HL-60 (cell line): Measurements from ENCODE around the gene SLC6A9.

Experiments used
- DNase-seq, 2 experiments: peaks; one replicate each; pipeline ENCODE4 v3.0.0-alpha.2; 2010 to 2020; ENCODE audit warnings: low read depth in 1 of 2, low spot score in 1 of 2
- H3K27ac ChIP-seq: fragments of 250-450 bp; sonication (Bioruptor Pico); replicated peaks from 2 replicates; pipeline ENCODE4 v1.5.1; 2020; ENCODE audit warnings: mild to moderate bottlenecking, moderate library complexity
- H3K27me3 ChIP-seq: fragments of 250-450 bp; sonication (Bioruptor Pico); 2 replicates; pipeline ENCODE4 v1.5.1; 2021; ENCODE audit warnings: mild to moderate bottlenecking, moderate library complexity; ENCODE audit not compliant: insufficient read depth, poor library complexity, severe bottlenecking
- H3K4me3 ChIP-seq: replicated peaks from 2 replicates; pipeline ENCODE4 v1.5.1; 2011; ENCODE audit warnings: mild to moderate bottlenecking, control low read depth, low read length; ENCODE audit not compliant: insufficient read depth
- GABPA ChIP-seq: IDR thresholded peaks from 2 replicates; pipeline ENCODE4 v1.6.1; 2012; ENCODE audit warnings: low read depth
- POLR2AphosphoS5 ChIP-seq: IDR thresholded peaks from 2 replicates; pipeline ENCODE4 v1.6.1; 2012; ENCODE audit warnings: low read depth
- SPI1 ChIP-seq: IDR thresholded peaks from 2 replicates; pipeline ENCODE4 v1.6.1; 2012; ENCODE audit warnings: low read depth, mild to moderate bottlenecking, borderline replicate concordance
- TF ChIP-seq, protein P1 (sequence below): IDR thresholded peaks from 2 replicates; pipeline ENCODE4 v1.6.1; 2012; ENCODE audit warnings: low read depth; ENCODE audit not compliant: insufficient replicate concordance
- TF ChIP-seq, protein P2 (sequence below): IDR thresholded peaks from one replicate; pipeline ENCODE4 v1.5.1; 2011; ENCODE audit warnings: low read length, control low read depth, inconsistent platforms; ENCODE audit not compliant: insufficient read depth

SLC6A9 gene

DNA sequence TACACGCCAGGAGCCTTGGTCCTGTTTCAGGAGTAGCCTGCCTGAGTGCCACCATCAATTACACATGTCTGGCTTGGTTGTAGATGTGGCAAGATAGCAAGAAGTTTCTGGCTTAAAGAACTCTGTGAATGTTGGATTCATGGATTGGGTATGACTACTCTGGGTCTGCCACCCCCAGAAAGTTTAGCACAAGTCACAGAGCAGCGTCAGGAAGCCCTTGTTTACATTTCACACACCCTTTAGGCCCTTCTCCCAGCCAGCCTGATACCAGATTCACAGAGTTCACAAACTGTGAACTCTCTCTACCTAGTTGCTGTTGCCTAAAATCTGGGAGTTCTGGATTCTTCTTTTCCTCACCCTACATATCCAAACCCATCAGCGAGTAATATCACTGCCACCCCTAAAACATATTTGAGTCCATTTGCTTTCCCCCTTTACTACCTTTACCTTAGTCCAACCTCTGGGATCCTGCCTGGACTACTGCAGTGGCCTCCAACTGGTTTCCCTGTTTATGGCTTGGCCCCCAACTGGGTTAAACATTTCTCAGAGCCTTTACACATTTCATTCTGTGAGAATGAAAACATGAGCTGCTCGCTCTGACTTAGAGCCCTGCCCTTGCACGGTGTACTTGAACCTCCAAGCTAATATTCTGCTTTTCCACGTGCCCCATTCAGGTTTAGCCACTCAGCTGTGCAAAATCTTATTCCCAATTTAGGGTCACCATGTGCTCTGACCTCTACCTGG is 43.9 kb downstream of the SLC6A9 start:
- no peak for DNase-seq
- Histone ChIP-seq H3K4me3 (no peak overlapping the region), H3K27ac (no peak overlapping the region), H3K27me3 (no peaks in the 10 kb centered on the region)
- TF ChIP-seq, protein P1, sequence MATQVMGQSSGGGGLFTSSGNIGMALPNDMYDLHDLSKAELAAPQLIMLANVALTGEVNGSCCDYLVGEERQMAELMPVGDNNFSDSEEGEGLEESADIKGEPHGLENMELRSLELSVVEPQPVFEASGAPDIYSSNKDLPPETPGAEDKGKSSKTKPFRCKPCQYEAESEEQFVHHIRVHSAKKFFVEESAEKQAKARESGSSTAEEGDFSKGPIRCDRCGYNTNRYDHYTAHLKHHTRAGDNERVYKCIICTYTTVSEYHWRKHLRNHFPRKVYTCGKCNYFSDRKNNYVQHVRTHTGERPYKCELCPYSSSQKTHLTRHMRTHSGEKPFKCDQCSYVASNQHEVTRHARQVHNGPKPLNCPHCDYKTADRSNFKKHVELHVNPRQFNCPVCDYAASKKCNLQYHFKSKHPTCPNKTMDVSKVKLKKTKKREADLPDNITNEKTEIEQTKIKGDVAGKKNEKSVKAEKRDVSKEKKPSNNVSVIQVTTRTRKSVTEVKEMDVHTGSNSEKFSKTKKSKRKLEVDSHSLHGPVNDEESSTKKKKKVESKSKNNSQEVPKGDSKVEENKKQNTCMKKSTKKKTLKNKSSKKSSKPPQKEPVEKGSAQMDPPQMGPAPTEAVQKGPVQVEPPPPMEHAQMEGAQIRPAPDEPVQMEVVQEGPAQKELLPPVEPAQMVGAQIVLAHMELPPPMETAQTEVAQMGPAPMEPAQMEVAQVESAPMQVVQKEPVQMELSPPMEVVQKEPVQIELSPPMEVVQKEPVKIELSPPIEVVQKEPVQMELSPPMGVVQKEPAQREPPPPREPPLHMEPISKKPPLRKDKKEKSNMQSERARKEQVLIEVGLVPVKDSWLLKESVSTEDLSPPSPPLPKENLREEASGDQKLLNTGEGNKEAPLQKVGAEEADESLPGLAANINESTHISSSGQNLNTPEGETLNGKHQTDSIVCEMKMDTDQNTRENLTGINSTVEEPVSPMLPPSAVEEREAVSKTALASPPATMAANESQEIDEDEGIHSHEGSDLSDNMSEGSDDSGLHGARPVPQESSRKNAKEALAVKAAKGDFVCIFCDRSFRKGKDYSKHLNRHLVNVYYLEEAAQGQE: no peak
- TF ChIP-seq GABPA (no peak), POLR2AphosphoS5 (no peak), SPI1 (no peak)
- TF ChIP-seq, protein P2, sequence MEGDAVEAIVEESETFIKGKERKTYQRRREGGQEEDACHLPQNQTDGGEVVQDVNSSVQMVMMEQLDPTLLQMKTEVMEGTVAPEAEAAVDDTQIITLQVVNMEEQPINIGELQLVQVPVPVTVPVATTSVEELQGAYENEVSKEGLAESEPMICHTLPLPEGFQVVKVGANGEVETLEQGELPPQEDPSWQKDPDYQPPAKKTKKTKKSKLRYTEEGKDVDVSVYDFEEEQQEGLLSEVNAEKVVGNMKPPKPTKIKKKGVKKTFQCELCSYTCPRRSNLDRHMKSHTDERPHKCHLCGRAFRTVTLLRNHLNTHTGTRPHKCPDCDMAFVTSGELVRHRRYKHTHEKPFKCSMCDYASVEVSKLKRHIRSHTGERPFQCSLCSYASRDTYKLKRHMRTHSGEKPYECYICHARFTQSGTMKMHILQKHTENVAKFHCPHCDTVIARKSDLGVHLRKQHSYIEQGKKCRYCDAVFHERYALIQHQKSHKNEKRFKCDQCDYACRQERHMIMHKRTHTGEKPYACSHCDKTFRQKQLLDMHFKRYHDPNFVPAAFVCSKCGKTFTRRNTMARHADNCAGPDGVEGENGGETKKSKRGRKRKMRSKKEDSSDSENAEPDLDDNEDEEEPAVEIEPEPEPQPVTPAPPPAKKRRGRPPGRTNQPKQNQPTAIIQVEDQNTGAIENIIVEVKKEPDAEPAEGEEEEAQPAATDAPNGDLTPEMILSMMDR: no peak

DNA sequence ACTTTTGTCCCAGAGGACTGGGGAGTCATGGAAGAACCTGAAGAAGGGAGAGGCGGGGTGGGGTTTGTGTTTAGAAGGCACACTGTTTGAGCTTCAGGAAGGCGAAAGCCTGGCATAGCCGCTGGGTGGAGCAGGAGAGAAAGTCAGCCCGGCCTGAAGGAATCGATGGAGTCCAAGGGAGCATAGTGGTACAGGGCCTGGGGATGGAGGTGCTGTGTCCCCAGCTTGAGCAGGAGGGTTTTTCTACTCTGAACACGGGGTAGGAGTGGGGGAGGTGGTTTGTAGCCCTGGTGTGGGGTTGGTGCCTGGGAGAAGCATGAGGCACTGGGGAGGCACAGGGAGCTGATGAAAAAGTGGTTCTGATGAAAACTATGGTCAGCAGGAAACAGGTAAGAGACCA is 44.5 kb downstream of the SLC6A9 start:
- no peak overlapping the region for H3K27ac ChIP-seq
- TF ChIP-seq, protein P1: no peak
- TF ChIP-seq GABPA (no peak), POLR2AphosphoS5 (no peak)
- TF ChIP-seq, protein P2: no peak
- DNase-seq: no peak
- H3K27me3 ChIP-seq: no peaks in the 10 kb centered on the region
- no peak overlapping the region for H3K4me3 ChIP-seq

DNA sequence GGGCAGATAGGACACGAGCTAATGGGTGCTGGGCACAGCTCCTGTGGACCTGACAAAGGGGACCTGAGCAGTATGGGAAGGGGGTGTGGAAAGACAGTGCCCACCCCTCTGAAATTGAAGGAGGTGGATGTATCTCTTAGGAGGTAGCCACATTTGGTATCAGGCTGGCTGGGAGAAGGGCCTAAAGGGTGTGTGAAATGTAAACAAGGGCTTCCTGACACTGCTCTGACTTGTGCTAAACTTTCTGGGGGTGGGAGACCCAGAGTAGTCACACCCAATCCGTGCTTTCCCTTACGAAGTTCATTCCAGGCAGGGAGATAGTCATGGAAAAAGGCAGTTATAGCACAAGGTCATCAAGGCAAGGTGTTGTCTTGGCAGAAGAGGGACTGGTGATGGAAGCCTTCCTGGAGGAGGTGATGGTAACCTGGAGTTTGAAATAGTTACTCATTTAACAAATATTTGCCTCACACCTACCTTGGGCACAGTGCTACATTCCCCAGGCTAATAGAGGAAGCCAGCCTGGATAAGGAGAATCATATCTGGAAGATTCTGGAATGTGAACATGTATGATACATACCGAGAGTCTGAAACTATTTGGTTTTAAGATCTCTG is 45.2 kb downstream of the SLC6A9 start:
- no peak for DNase-seq
- H3K27me3 ChIP-seq: no peaks in the 10 kb centered on the region
- H3K4me3 ChIP-seq: no peak overlapping the region
- H3K27ac ChIP-seq: no peak overlapping the region
- TF ChIP-seq, protein P2: no peak
- TF ChIP-seq GABPA (no peak), POLR2AphosphoS5 (no peak), SPI1 (no peak)
- TF ChIP-seq, protein P1: no peak
